ENCODE data around the gene RANGRF. TPM values are rescaled to one million over a fixed set of nuclear protein-coding genes. Genes with fewer than 3 reads are reported as not detected.

RANGRF gene
- polyA plus RNA-seq, 1 of the 3 experiments (the other 2 are of a cell fraction) = 55.9 TPM

GRCh38 chr17:8315764-8316217, 27.3 kb downstream of the RANGRF start:
- TF ChIP-seq RAD21 (IDR thresholded peaks at IDR 0.05; ENCODE audit: low read length) (no peak), CTCF (IDR thresholded peaks at IDR 0.05) (no peak), YY1 (IDR thresholded peaks at IDR 0.05; ENCODE audit: low read depth) (no peak), SIN3A (IDR thresholded peaks at IDR 0.05; ENCODE audit: borderline replicate concordance, low read depth, low read length) (no peak), USF2 (IDR thresholded peaks at IDR 0.05; ENCODE audit: borderline replicate concordance, low read depth, low read length) (no peak)
- TF ChIP-seq, protein P1, sequence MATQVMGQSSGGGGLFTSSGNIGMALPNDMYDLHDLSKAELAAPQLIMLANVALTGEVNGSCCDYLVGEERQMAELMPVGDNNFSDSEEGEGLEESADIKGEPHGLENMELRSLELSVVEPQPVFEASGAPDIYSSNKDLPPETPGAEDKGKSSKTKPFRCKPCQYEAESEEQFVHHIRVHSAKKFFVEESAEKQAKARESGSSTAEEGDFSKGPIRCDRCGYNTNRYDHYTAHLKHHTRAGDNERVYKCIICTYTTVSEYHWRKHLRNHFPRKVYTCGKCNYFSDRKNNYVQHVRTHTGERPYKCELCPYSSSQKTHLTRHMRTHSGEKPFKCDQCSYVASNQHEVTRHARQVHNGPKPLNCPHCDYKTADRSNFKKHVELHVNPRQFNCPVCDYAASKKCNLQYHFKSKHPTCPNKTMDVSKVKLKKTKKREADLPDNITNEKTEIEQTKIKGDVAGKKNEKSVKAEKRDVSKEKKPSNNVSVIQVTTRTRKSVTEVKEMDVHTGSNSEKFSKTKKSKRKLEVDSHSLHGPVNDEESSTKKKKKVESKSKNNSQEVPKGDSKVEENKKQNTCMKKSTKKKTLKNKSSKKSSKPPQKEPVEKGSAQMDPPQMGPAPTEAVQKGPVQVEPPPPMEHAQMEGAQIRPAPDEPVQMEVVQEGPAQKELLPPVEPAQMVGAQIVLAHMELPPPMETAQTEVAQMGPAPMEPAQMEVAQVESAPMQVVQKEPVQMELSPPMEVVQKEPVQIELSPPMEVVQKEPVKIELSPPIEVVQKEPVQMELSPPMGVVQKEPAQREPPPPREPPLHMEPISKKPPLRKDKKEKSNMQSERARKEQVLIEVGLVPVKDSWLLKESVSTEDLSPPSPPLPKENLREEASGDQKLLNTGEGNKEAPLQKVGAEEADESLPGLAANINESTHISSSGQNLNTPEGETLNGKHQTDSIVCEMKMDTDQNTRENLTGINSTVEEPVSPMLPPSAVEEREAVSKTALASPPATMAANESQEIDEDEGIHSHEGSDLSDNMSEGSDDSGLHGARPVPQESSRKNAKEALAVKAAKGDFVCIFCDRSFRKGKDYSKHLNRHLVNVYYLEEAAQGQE (IDR thresholded peaks at IDR 0.05; ENCODE audit: low read depth, low read length) = no peak
- H3K27me3 ChIP-seq (ENCODE audit: insufficient read depth) = peaks cover 30% of the 10 kb centered on the region
- H3K9me3 ChIP-seq = no peaks in the 10 kb centered on the region
- H3K4me1 ChIP-seq (ENCODE audit: control insufficient read depth in 1 of 2, insufficient read depth in 2 of 2, low read depth in 1 of 2, low read length in 1 of 2) = peaks cover 0 to 4% of the 10 kb centered on the region in 2 experiments; a peak in 1 of 4 replicates
- ChIA-PET CTCF (interaction anchor here (0.9 to 1.2 kb wide), 3 partner anchors 15 to 50 kb away, joined by 3 read pairs; no protein-coding TSS in a partner anchor), POLR2A (interaction anchor here (1.7 kb wide), 1 partner anchor 20 kb away, joined by 5 read pairs; the partner anchor contains the start of gene SLC25A35)
- peak overlapping the region in 1 of 2 experiments; percentile 24; a peak in 1 of 4 replicates for H3K4me3 ChIP-seq (ENCODE audit: low read depth in 2 of 2, low read length in 1 of 2)
- peak overlapping the region; percentile 33; the same call in 1 of the 2 replicates for H3K4me2 ChIP-seq
- no peaks in the 10 kb centered on the region for H4K20me1 ChIP-seq (ENCODE audit: insufficient read depth)
- H3K36me3 ChIP-seq (replicated peaks in 1 of 2; ENCODE audit: control insufficient read depth in 1 of 2, insufficient read depth in 2 of 2, low read length in 1 of 2) = no peaks in the 10 kb centered on the region
- no peaks in the 10 kb centered on the region for H3K9me2 ChIP-seq
- H3K79me2 ChIP-seq (ENCODE audit: insufficient read depth) = no peaks in the 10 kb centered on the region
- no peak overlapping the region for H2AFZ ChIP-seq (ENCODE audit: low read depth)
- no peak overlapping the region for H3K27ac ChIP-seq (ENCODE audit: low read depth in 2 of 2, low read length in 1 of 2)
- no peak overlapping the region for H3K9ac ChIP-seq
- DNase-seq = peak; percentile 66
- 40% methylated on average over 11 of the region's 26 CpGs for WGBS (ENCODE audit: low lambda C conversion rate)
- H3F3A ChIP-seq (replicated peaks; ENCODE audit: insufficient read depth) = no peaks in the 10 kb centered on the region

All from SK-N-SH (cell line).